SU-DHL-6 (cell line): ENCODE results near the gene AATF.

Experiments used
- H2AFZ ChIP-seq: fragments of 200-600 bp; sonication (generic); 2 replicates; pipeline ENCODE4 v1.6.1; 2014; ENCODE audit warnings: low read depth, mild to moderate bottlenecking, moderate library complexity, mixed read lengths, antibody characterized with exemption, low read length; ENCODE audit not compliant: severe bottlenecking
- H3F3A ChIP-seq: fragments of 200-600 bp; shearing (Covaris generic); 2 replicates; pipeline ENCODE4 v1.6.0; 2016; ENCODE audit warnings: antibody characterized with exemption, mild to moderate bottlenecking; ENCODE audit not compliant: insufficient read depth
- H3K27ac ChIP-seq: fragments of 200-600 bp; sonication (generic); 2 replicates; pipeline ENCODE4 v1.5.1; 2016; ENCODE audit warnings: low read depth, mild to moderate bottlenecking, low read length, moderate library complexity, mixed read lengths
- H3K27me3 ChIP-seq: fragments of 200-600 bp; sonication (generic), shearing (Covaris generic); 2 replicates; pipeline ENCODE4 v1.6.0; 2014; ENCODE audit warnings: mild to moderate bottlenecking, low read length
- H3K36me3 ChIP-seq: fragments of 200-600 bp; sonication (generic); 2 replicates; pipeline ENCODE4 v1.6.1; 2014; ENCODE audit warnings: mild to moderate bottlenecking, low read length, mixed read lengths
- H3K4me2 ChIP-seq: fragments of 300-600, 200-600 bp; shearing (Covaris generic), sonication (generic); 2 replicates; pipeline ENCODE4 v1.6.0; 2014; ENCODE audit warnings: low read length, low read depth, mild to moderate bottlenecking; ENCODE audit not compliant: poor library complexity, severe bottlenecking
- H3K4me3 ChIP-seq: fragments of 200-600 bp; sonication (generic); 2 replicates; pipeline ENCODE4 v1.5.1; 2014; ENCODE audit warnings: antibody characterized with exemption, low read length, mild to moderate bottlenecking, mixed read lengths; ENCODE audit not compliant: insufficient read depth, poor library complexity, severe bottlenecking
- H3K79me2 ChIP-seq: fragments of 200-600 bp; sonication (generic); 2 replicates; pipeline ENCODE4 v1.6.1; 2014; ENCODE audit warnings: mild to moderate bottlenecking, low read length, moderate library complexity; ENCODE audit not compliant: insufficient read depth
- H3K9ac ChIP-seq: fragments of 200-600 bp; sonication (generic); 2 replicates; pipeline ENCODE4 v1.7.0; 2014; ENCODE audit warnings: mild to moderate bottlenecking, low read length
- H3K9me2 ChIP-seq: fragments of 200-600 bp; sonication (generic); replicated peaks from 2 replicates; pipeline ENCODE4 v1.6.1; 2014; ENCODE audit warnings: low read length; ENCODE audit not compliant: insufficient read depth
- H3K9me3 ChIP-seq: fragments of 200-600 bp; sonication (generic); 2 replicates; pipeline ENCODE4 v1.6.1; 2014; ENCODE audit warnings: low read length, mixed read lengths; ENCODE audit not compliant: insufficient read depth
- H4K20me1 ChIP-seq: fragments of 200-600 bp; sonication (generic); 2 replicates; pipeline ENCODE4 v1.6.1; 2014; ENCODE audit warnings: low read depth, mild to moderate bottlenecking, antibody characterized with exemption, low read length, moderate library complexity, mixed read lengths
- CTCF ChIP-seq: fragments of 200-600 bp; sonication (generic); IDR thresholded peaks from one replicate; pipeline ENCODE4 v1.5.1; 2017; ENCODE audit warnings: antibody characterized with exemption, mild to moderate bottlenecking, low read length, moderate library complexity; ENCODE audit not compliant: insufficient read depth, poor library complexity, severe bottlenecking
- EZH2phosphoT487 ChIP-seq: fragments of 200-600 bp; sonication (generic), shearing (Covaris generic); conservative IDR thresholded peaks from 2 replicates; pipeline ENCODE4 v1.6.1; 2018; ENCODE audit warnings: mild to moderate bottlenecking, antibody characterized with exemption, low read length, moderate library complexity, mixed read lengths

The AATF gene

DNA sequence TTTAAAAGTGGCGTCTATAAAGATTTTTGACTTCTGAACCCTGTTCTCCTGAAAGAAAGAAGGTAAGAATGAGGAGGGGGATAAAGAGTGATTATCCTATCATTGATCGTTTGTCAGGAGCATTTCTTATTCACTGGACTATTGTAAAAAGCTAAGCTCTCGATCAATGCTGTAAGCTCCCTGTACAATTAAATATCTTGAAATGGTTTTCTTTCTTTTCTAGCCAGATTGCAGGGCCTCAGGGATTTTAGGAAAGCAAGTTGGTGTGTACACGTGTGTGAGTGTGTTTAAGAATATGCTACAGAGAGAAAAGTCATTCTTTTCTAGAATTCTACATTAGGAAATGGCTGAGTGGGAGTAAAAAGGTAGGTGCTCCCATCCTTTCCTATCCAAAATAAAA lies 154.5 kb downstream of the AATF start:
- Histone ChIP-seq H3K4me2 (no peak overlapping the region), H3K36me3 (no peaks in the 10 kb centered on the region; the same call in 1 of the 2 replicates), H3K9me3 (no peaks in the 10 kb centered on the region), H3K27me3 (no peaks in the 10 kb centered on the region), H3K4me3 (no peak overlapping the region), H3K27ac (no peak overlapping the region), H3F3A (no peaks in the 10 kb centered on the region), H4K20me1 (no peaks in the 10 kb centered on the region), H2AFZ (no peak overlapping the region), H3K9me2 (no peaks in the 10 kb centered on the region), H3K79me2 (no peaks in the 10 kb centered on the region), H3K9ac (no peak overlapping the region)
- TF ChIP-seq EZH2phosphoT487 = no peak
- TF ChIP-seq CTCF = no peak

GRCh38 chr17:37106049-37106448 lies 157.3 kb downstream of the AATF start:
- no peaks in the 10 kb centered on the region for H3F3A ChIP-seq
- TF ChIP-seq CTCF = no peak
- TF ChIP-seq EZH2phosphoT487 = no peak
- H4K20me1 ChIP-seq = no peaks in the 10 kb centered on the region
- no peak overlapping the region for H3K4me3 ChIP-seq
- H3K4me2 ChIP-seq = no peak overlapping the region
- no peak overlapping the region for H3K9ac ChIP-seq
- H3K36me3 ChIP-seq = peaks cover under 1% of the 10 kb centered on the region; the same call in 1 of the 2 replicates
- H3K79me2 ChIP-seq = no peaks in the 10 kb centered on the region
- no peaks in the 10 kb centered on the region for H3K9me2 ChIP-seq
- H2AFZ ChIP-seq = no peak overlapping the region
- no peaks in the 10 kb centered on the region for H3K27me3 ChIP-seq
- no peak overlapping the region for H3K27ac ChIP-seq
- no peaks in the 10 kb centered on the region for H3K9me3 ChIP-seq
